ENCODE measurements around the gene HRAS.
"Not testable (repeated sequence)": the region's sequence is repeated elsewhere in the genome, so short reads cannot be mapped to it uniquely, and the experiment has no call there.

Gene HRAS

GRCh38 chr11:535519-536454 is at the start of gene HRAS:
Gene HRAS (minus strand): TSS chr11:535576.
- DNase-seq (ENCODE audit: low read depth in 3 of 3) = peak; percentile 87 to 95 (median 94)

- no peak for DNase-seq (ENCODE audit: low read depth in 3 of 3)
Measured at GRCh38 chr11:584287-584686, 48.9 kb upstream of the HRAS start.

GRCh38 chr11:581752-582151 is 46.4 kb upstream of the HRAS start:
- no peak for DNase-seq (ENCODE audit: low read depth in 3 of 3)

- DNase-seq (ENCODE audit: low read depth in 3 of 3) = no peak
Measured at GRCh38 chr11:581342-581741, 46.0 kb upstream of the HRAS start.

- no peak for DNase-seq (ENCODE audit: low read depth in 3 of 3)
Measured at GRCh38 chr11:579830-580601, 44.6 kb upstream of the HRAS start.

GRCh38 chr11:578276-579035 is 43.1 kb upstream of the HRAS start:
- no peak for DNase-seq (ENCODE audit: low read depth in 3 of 3)

- no peak for DNase-seq (ENCODE audit: low read depth in 3 of 3)
Measured at GRCh38 chr11:577611-577894, 42.2 kb upstream of the HRAS start.

- no peak for DNase-seq (ENCODE audit: low read depth in 3 of 3)
Measured at GRCh38 chr11:576811-577610, 41.6 kb upstream of the HRAS start.

- peak; percentile 89 to 94 (median 90) for DNase-seq (ENCODE audit: low read depth in 3 of 3)
Measured at GRCh38 chr11:575996-576768, 40.8 kb upstream of the HRAS start, which contains the start of gene PHRF1. Gene PHRF1 (plus strand): TSS chr11:576470. CDS start chr11:581513, 5,043 bp downstream.

- DNase-seq (ENCODE audit: low read depth in 3 of 3) = no peak
Measured at GRCh38 chr11:575313-575995, 40.1 kb upstream of the HRAS start.

- no peak for DNase-seq (ENCODE audit: low read depth in 3 of 3)
Measured at GRCh38 chr11:574632-575312, 39.4 kb upstream of the HRAS start.

GRCh38 chr11:574031-574570 is 38.7 kb upstream of the HRAS start:
- DNase-seq (ENCODE audit: low read depth in 3 of 3) = not testable (repeated sequence)

- no peak for DNase-seq (ENCODE audit: low read depth in 3 of 3)
Measured at GRCh38 chr11:573146-573759, 37.9 kb upstream of the HRAS start.

GRCh38 chr11:571802-572185 is 36.4 kb upstream of the HRAS start:
- no peak for DNase-seq (ENCODE audit: low read depth in 3 of 3)

GRCh38 chr11:569158-569885 is 33.9 kb upstream of the HRAS start:
- no peak for DNase-seq (ENCODE audit: low read depth in 3 of 3)

- DNase-seq (ENCODE audit: low read depth in 3 of 3) = peak; percentile 71 to 91 (median 79)
Measured at GRCh38 chr11:568306-569157, 33.2 kb upstream of the HRAS start.

All from stimulated activated CD4-positive, alpha-beta T cell treated with anti-CD3 and anti-CD28 coated beads, TNF-alpha, amount 100 ng/mL, for 24 hours (primary cell).